ENCODE results near the gene STON2.

STON2 gene

GRCh38 chr14:81220580-81220829, 179.6 kb downstream of the STON2 start:
- no peak for DNase-seq

GRCh38 chr14:81219759-81220579, 180.2 kb downstream of the STON2 start:
- peak; percentile 30 for DNase-seq

- DNase-seq: peak; percentile 98
These were observed 180.8 kb downstream of the STON2 start for GRCh38 chr14:81219210-81219758.

DNA sequence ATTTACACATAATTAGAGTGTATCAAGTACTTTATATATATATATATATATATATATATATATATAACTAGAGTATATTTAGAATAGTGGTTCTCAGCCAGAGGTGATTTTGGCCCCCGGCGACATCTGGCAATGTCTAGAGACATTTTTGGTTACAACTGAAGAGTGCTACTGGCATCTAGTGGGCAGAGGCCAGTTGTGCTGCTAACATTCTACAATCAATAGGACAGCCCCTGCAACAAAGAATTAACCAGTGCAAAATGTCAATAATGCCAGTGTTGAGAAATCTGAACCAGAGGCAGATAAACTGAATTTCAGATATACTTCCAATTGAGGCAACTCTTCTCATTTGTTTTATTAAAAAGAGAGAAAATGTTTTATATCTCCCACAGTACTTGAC, 188.3 kb downstream of the STON2 start:
- peak; percentile 5 for DNase-seq

Data from fibroblast of skin of right biceps (primary cell).